Measurements from ENCODE around the gene NOP16. TPM values are rescaled to one million over a fixed set of nuclear protein-coding genes. Genes with fewer than 3 reads are reported as not detected.
A peak's percentile ranks its signal among the peaks of the same experiment; 100 is the strongest.

NOP16 gene
- total RNA-seq, 4 donors from 2014 or later, result 7.5 to 23.4 (median 10.8) TPM

DNA sequence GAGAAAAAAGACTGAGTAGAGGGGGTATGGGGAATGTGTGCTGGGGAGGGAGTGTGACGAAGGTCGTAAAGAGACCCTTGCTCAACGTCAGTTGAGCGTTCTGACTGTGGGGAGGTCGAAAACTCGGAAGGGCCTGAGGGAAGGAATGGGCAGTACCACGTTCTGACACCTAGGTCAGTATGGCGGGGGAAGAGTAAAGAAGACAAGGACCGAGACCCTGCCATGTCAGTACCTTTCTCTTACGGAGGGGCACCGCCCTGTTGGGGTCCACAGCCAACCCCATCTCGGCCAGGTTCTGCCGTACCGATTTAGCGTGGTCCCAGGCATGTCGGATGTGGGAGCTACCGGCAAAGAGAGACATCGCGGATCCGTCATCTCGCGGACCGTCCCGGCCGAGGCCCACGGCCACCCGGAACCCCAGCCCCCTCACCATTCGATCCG, 375 bp downstream of the NOP16 start:
- TF ChIP-seq POLR2AphosphoS5 (IDR thresholded peaks at IDR 0.05) (no peak), EP300 (IDR thresholded peaks at IDR 0.05) (no peak), POLR2A (IDR thresholded peaks at IDR 0.05; ENCODE audit: low read depth) (no peak)
- TF ChIP-seq, protein P1, sequence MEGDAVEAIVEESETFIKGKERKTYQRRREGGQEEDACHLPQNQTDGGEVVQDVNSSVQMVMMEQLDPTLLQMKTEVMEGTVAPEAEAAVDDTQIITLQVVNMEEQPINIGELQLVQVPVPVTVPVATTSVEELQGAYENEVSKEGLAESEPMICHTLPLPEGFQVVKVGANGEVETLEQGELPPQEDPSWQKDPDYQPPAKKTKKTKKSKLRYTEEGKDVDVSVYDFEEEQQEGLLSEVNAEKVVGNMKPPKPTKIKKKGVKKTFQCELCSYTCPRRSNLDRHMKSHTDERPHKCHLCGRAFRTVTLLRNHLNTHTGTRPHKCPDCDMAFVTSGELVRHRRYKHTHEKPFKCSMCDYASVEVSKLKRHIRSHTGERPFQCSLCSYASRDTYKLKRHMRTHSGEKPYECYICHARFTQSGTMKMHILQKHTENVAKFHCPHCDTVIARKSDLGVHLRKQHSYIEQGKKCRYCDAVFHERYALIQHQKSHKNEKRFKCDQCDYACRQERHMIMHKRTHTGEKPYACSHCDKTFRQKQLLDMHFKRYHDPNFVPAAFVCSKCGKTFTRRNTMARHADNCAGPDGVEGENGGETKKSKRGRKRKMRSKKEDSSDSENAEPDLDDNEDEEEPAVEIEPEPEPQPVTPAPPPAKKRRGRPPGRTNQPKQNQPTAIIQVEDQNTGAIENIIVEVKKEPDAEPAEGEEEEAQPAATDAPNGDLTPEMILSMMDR (IDR thresholded peaks at IDR 0.05), result no peak
- intact Hi-C loops (cut with DNase I), result no loop called here
- no peaks in the 10 kb centered on the region for H3K9me3 ChIP-seq
- no peak for DNase-seq (ENCODE audit: extremely low spot score)
- under 1% methylated on average over 17 of the region's 29 CpGs for WGBS
- no peaks in the 10 kb centered on the region for H3K27me3 ChIP-seq
- peaks cover 23 to 39% (median 31%) of the 10 kb centered on the region in 4 donors for H3K4me1 ChIP-seq
- H3K36me3 ChIP-seq, result peaks cover 40 to 65% (median 57%) of the 10 kb centered on the region in 4 donors
- H3K27ac ChIP-seq (replicated peaks in 1 of 4), result peak overlapping the region; percentile 92 to 96 (median 94)
- H3K4me3 ChIP-seq, result peak overlapping the region; percentile 70 to 90 (median 76)

DNA sequence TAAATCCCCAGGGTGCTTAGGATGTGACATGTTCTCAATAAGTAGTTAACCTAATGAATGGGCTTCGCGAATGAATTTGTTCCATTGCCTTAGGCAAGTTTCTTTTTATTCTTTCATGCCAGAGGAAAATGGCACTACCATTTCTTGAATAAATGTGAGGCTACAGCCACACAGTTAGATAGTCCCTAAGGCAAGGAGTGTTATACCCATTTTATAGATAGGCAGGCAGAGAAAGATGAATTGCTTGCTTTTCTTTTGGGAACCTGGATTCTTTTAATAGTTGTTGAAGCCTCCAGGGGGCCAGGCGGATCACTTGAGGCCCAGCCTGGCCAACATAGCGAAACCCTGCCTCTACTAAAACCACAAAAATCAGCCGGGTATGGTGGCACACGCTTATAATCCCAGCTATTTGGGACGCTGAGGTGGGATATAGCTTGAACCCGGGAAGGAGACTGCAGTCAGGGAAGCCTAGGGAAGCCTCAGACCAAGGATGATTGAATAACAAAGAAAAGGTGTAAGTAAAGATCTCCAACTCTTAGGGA, 943 bp downstream of the NOP16 start:
- Histone ChIP-seq H3K9me3 (no peaks in the 10 kb centered on the region), H3K36me3 (peaks cover 38 to 64% (median 56%) of the 10 kb centered on the region in 4 donors), H3K4me1 (peaks cover 26 to 40% (median 33%) of the 10 kb centered on the region in 4 donors), H3K27me3 (no peaks in the 10 kb centered on the region), H3K4me3 (peak overlapping the region; percentile 70 to 90 (median 76)), H3K27ac (replicated peaks in 1 of 4) (peak overlapping the region in 2 of 4 donors; percentile 95 to 96)
- 43% methylated on average over 8 of the region's 8 CpGs for WGBS
- intact Hi-C loops (cut with DNase I), result no loop called here
- no peak for DNase-seq (ENCODE audit: extremely low spot score)
- TF ChIP-seq, protein P1 (IDR thresholded peaks at IDR 0.05), result no peak
- no peak for TF ChIP-seq EP300 (IDR thresholded peaks at IDR 0.05)
- TF ChIP-seq POLR2AphosphoS5 (IDR thresholded peaks at IDR 0.05), result no peak
- TF ChIP-seq POLR2A (IDR thresholded peaks at IDR 0.05; ENCODE audit: low read depth), result no peak

DNA sequence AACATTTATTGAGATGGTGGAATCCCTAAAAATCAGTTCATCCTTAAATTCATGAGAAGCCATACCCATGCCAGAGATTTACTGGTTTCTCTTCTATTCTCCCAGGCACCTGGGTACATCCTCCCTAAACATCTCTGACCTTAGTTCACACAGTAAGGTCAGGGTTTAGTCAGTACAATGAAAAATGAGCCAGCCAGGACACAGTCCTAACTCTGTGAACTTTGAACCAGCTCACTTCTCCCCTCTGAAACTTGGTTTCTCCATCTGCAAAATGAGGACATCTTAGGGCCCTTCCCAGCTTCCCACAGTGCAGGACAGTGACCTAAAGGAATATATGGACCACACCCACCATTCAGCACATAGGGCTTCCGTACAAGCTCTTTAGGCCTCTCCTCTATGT, 1.9 kb downstream of the NOP16 start:
- Histone ChIP-seq H3K4me1 (peaks cover 34 to 50% (median 42%) of the 10 kb centered on the region in 4 donors), H3K9me3 (no peaks in the 10 kb centered on the region), H3K27ac (replicated peaks in 1 of 4) (no peak overlapping the region), H3K36me3 (peaks cover 28 to 62% (median 51%) of the 10 kb centered on the region in 4 donors), H3K27me3 (no peaks in the 10 kb centered on the region), H3K4me3 (no peak overlapping the region)
- WGBS, result 71% methylated on average over 1 of the region's 1 CpG
- intact Hi-C loops (cut with DNase I), result no loop called here
- no peak for DNase-seq (ENCODE audit: extremely low spot score)
- TF ChIP-seq POLR2A (IDR thresholded peaks at IDR 0.05; ENCODE audit: low read depth) (no peak), EP300 (IDR thresholded peaks at IDR 0.05) (no peak), POLR2AphosphoS5 (IDR thresholded peaks at IDR 0.05) (no peak)
- TF ChIP-seq, protein P1 (IDR thresholded peaks at IDR 0.05), result no peak

DNA sequence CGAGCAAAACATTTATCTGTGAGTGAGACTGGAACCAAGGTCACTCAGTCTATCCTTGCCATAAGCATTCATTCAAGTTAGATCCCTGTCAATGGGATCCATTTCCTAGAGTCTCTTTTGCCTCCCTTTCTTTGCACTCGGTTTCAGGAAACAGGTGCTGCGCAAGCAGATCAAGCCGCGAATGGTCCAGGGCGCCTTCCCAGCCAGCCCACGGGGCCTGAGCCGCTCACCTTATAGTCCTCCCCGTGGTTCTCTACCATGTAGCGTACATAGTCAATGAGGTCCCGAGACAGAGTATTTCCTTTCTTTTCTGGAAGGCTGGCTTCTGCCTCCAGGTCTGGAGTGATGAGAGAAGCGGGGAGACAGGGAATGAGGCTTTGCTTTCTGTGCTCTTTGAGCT, 3.4 kb downstream of the NOP16 start:
- Histone ChIP-seq H3K9me3 (no peaks in the 10 kb centered on the region), H3K4me3 (no peak overlapping the region), H3K36me3 (peaks cover 21 to 47% (median 43%) of the 10 kb centered on the region in 4 donors), H3K27ac (replicated peaks in 1 of 4) (no peak overlapping the region), H3K27me3 (no peaks in the 10 kb centered on the region), H3K4me1 (peaks cover 34 to 52% (median 47%) of the 10 kb centered on the region in 4 donors)
- TF ChIP-seq POLR2A (IDR thresholded peaks at IDR 0.05; ENCODE audit: low read depth) (no peak), EP300 (IDR thresholded peaks at IDR 0.05) (no peak), POLR2AphosphoS5 (IDR thresholded peaks at IDR 0.05) (no peak)
- TF ChIP-seq, protein P1 (IDR thresholded peaks at IDR 0.05), result no peak
- intact Hi-C loops (cut with DNase I), result no loop called here
- DNase-seq (ENCODE audit: extremely low spot score), result no peak
- 93% methylated on average over 12 of the region's 12 CpGs for WGBS
